Lower leg skin (tissue), 4 donors: ENCODE results near the gene OTOP1. TPM values are rescaled to one million over a fixed set of nuclear protein-coding genes. Genes with fewer than 3 reads are reported as not detected.

Experiments used
- DNase-seq, 2 donors: peaks; one replicate each; pipeline ENCODE4 v3.0.0-alpha.2; 2019; ENCODE audit warnings: low spot score in 2 of 2
- H3K4me3 ChIP-seq: fragments of 200-600 bp; sonication (generic); 2 replicates; pipeline ENCODE4 v1.5.1; 2017; ENCODE audit warnings: mild to moderate bottlenecking, low read depth; ENCODE audit not compliant: poor library complexity, severe bottlenecking
- CTCF ChIP-seq, 3 donors: fragments of 450-650 bp; IDR thresholded peaks; one replicate each; pipeline ENCODE4 v1.5.1; 2016; ENCODE audit warnings: antibody characterized with exemption in 3 of 3, mild to moderate bottlenecking in 3 of 3, moderate library complexity in 2 of 3
- POLR2A ChIP-seq, 2 donors: fragments of 450-650 bp; IDR thresholded peaks; one replicate each; pipeline ENCODE4 v1.6.1; 2016 to 2017; ENCODE audit warnings: antibody characterized with exemption in 2 of 2, mild to moderate bottlenecking in 1 of 2, moderate library complexity in 1 of 2
- WGBS, 2 donors: methylation state at CpG; one replicate each; pipeline ENCODE4 v1.1.5; 2018; 5-methylcytosine and 5-hydroxymethylcytosine counted together
- intact Hi-C: fragments of 100-400 bp; cut with DNase I; formaldehyde crosslinking; loops from one replicate; pipeline ENCODE4 v1.15.0; 2023; ENCODE audit warnings: low total_unique reads
- total RNA-seq, 4 donors: library from RNA; depleted of rRNA; stranded (reverse); fragments of >200 nt; gene quantifications; one replicate each; pipeline ENCODE4 v1.1.0, GENCODE V29; 2016

The OTOP1 gene
- under 1 TPM in 2 of 4 donors, not detected in 2; 0.23 to 0.37 TPM for total RNA-seq

- no peak within 1 kb of the TSS for H3K4me3 ChIP-seq
- no peak for DNase-seq
- WGBS, 2 donors = 8% methylated on average over 43 to 55 of the region's 82 CpGs
- intact Hi-C loops = no loop called here
- TF ChIP-seq CTCF (IDR thresholded peaks at IDR 0.05) (no peak), POLR2A (IDR thresholded peaks at IDR 0.05) (no peak)
Observed at GRCh38 chr4:4226606-4227438, at the start of gene OTOP1. Gene OTOP1, minus strand, starts transcription at chr4:4226929. Its CDS starts 65 bp downstream, at chr4:4226864.

- 91 to 94% methylated on average over 14 of the region's 14 CpGs for WGBS, 2 donors
- no peak for DNase-seq
- no peak overlapping the region for H3K4me3 ChIP-seq
- intact Hi-C loops = no loop called here
- TF ChIP-seq CTCF (IDR thresholded peaks at IDR 0.05) (no peak), POLR2A (IDR thresholded peaks at IDR 0.05) (no peak)
Observed at GRCh38 chr4:4274226-4274625, 47.5 kb upstream of the OTOP1 start.

GRCh38 chr4:4271912-4272311 lies 45.2 kb upstream of the OTOP1 start:
- intact Hi-C loops = no loop called here
- 81 to 85% methylated on average over 10 of the region's 10 CpGs for WGBS, 2 donors
- no peak for DNase-seq
- no peak overlapping the region for H3K4me3 ChIP-seq
- no peak for TF ChIP-seq POLR2A (IDR thresholded peaks at IDR 0.05)
- TF ChIP-seq CTCF (IDR thresholded peaks at IDR 0.05) = no peak

GRCh38 chr4:4270529-4270928 lies 43.8 kb upstream of the OTOP1 start:
- no peak overlapping the region for H3K4me3 ChIP-seq
- no peak for DNase-seq
- intact Hi-C loops = no loop called here
- 67 to 69% methylated on average over 4 of the region's 4 CpGs for WGBS, 2 donors
- TF ChIP-seq CTCF (IDR thresholded peaks at IDR 0.05) = no peak

GRCh38 chr4:4269856-4270255 lies 43.1 kb upstream of the OTOP1 start:
- no peak overlapping the region for H3K4me3 ChIP-seq
- 75 to 86% methylated on average over 4 of the region's 4 CpGs for WGBS, 2 donors
- intact Hi-C loops = no loop called here
- TF ChIP-seq POLR2A (IDR thresholded peaks at IDR 0.05) (no peak), CTCF (IDR thresholded peaks at IDR 0.05) (no peak)
- no peak for DNase-seq

- WGBS, 2 donors = 94 to 95% methylated on average over 11 of the region's 11 CpGs
- TF ChIP-seq CTCF (IDR thresholded peaks at IDR 0.05) (no peak), POLR2A (IDR thresholded peaks at IDR 0.05) (no peak)
Observed at GRCh38 chr4:4269331-4269731, 42.6 kb upstream of the OTOP1 start.

More at GRCh38 chr4:4269331-4269731, 42.6 kb upstream of the OTOP1 start:
- intact Hi-C loops = no loop called here
- DNase-seq = no peak
- no peak overlapping the region for H3K4me3 ChIP-seq
